ENCODE measurements around the gene UNCX.
A peak's percentile ranks its signal among the peaks of the same experiment; 100 is the strongest.

DNA sequence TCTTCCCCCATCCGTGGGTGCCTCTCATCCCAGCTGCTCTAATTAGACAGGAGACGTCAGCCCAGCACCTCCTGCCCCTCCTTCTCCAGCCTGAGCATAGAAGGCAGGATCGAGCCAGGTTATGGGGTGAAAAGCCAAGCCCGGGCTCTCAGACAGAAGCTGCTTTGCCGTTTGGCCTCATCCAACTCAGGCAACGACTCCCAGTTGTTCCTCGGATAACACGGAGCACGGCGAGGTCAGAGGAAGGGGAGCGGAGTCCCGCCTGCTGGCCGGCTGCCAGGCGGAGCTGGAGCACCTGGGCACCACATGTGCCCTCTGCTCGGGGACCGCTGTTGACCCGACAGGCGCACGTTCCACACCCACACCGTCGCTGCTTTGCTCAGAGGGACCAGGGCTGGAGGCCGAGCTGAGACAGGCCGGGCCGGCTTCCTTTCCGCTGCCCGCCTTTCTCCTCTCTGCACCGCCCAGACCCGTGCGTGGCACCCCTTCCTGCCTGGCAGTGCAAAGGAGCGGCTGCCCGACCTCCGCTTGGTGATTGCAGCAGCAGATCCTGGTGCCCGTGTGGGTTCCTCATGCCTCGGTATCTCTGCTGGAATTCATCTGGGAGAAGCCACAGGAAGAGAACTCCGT lies 21.6 kb upstream of the UNCX start:
- TF ChIP-seq EZH2 (IDR thresholded peaks at IDR 0.05; ENCODE audit: insufficient read depth, poor library complexity, severe bottlenecking), result peak; percentile 8
- TF ChIP-seq EZH2phosphoT487 (IDR thresholded peaks at IDR 0.05; ENCODE audit: insufficient read depth, low read depth), result no peak

All from GM23248 (cell line).